Naive thymus-derived CD4-positive, alpha-beta T cell (primary cell): ENCODE results near the gene TIMELESS. TPM values are rescaled to one million over a fixed set of nuclear protein-coding genes. Genes with fewer than 3 reads are reported as not detected.
"Not testable (repeated sequence)": the region's sequence is repeated elsewhere in the genome, so short reads cannot be mapped to it uniquely, and the experiment has no call there.

Source experiments
- ATAC-seq: fragments of 150-1000 bp; cut with Tn5 transposase; 2 replicates; pipeline ENCODE4 v1.10.0; 2021; ENCODE audit warnings: mild to moderate bottlenecking, moderate library complexity
- CTCF ChIA-PET: fragments of 350-600 bp; sonication (Branson Sonifier 250); formaldehyde crosslinking; loops from one replicate; lab custom pipeline; 2021; ENCODE audit warnings: antibody characterized with exemption; lab: Charles Lee
- POLR2A ChIA-PET: fragments of 350-600 bp; sonication (Branson Sonifier 250); formaldehyde crosslinking; loops from one replicate; lab custom pipeline; 2021; ENCODE audit warnings: antibody characterized with exemption, inconsistent platforms; lab: Charles Lee
- DNase-seq, 9 donors: peaks; one replicate each; pipeline versions ENCODE4 v3.0.0 to v3.0.0-alpha.2; 2020 to 2022; ENCODE audit warnings: mixed read lengths in 1 of 9
- H3K27ac ChIP-seq: one replicate; pipeline ENCODE4 v1.7.0; 2013; ENCODE audit warnings: mild to moderate bottlenecking, low read depth, low read length, moderate library complexity
- H3K27me3 ChIP-seq, 2 donors: one replicate each; pipeline ENCODE4 v1.7.0; 2013; ENCODE audit warnings: low read length in 2 of 2, mild to moderate bottlenecking in 2 of 2, moderate library complexity in 2 of 2; ENCODE audit not compliant: control insufficient read depth in 2 of 2, insufficient read depth in 2 of 2
- H3K36me3 ChIP-seq, 3 experiments: 1 replicate in 2 of 3; 2 replicates in 1 of 3; pipeline ENCODE4 v1.7.0; 2013; ENCODE audit warnings: low read length in 3 of 3, mild to moderate bottlenecking in 3 of 3, moderate library complexity in 1 of 3; ENCODE audit not compliant: insufficient read depth in 3 of 3, control insufficient read depth in 2 of 3
- H3K4me1 ChIP-seq, 2 donors: one replicate each; pipeline ENCODE4 v1.7.0; 2013; ENCODE audit warnings: low read length in 2 of 2, mild to moderate bottlenecking in 2 of 2, moderate library complexity in 1 of 2; ENCODE audit not compliant: control insufficient read depth in 2 of 2, insufficient read depth in 2 of 2
- H3K4me3 ChIP-seq: 2 replicates; pipeline ENCODE4 v1.7.0; 2013; ENCODE audit warnings: mild to moderate bottlenecking, low read length
- H3K9me3 ChIP-seq, 3 experiments: 1 replicate in 2 of 3; 2 replicates in 1 of 3; pipeline ENCODE4 v1.7.0; 2013; ENCODE audit warnings: low read length in 3 of 3; ENCODE audit not compliant: control insufficient read depth in 2 of 3
- H3K27ac Mint-ChIP-seq, 9 donors: one replicate each; pipeline ENCODE4 v1.8.0; 2020 to 2022; ENCODE audit warnings: mixed read lengths in 9 of 9, mild to moderate bottlenecking in 8 of 9, moderate library complexity in 5 of 9, inconsistent platforms in 2 of 9
- H3K27me3 Mint-ChIP-seq, 5 donors: one replicate each; pipeline ENCODE4 v1.8.0; 2021 to 2022; ENCODE audit warnings: mixed read lengths in 5 of 5, mild to moderate bottlenecking in 1 of 5
- H3K36me3 Mint-ChIP-seq, 5 donors: one replicate each; pipeline ENCODE4 v1.8.0; 2020 to 2022; ENCODE audit warnings: mixed read lengths in 5 of 5, mild to moderate bottlenecking in 3 of 5, inconsistent platforms in 1 of 5
- H3K4me1 Mint-ChIP-seq, 7 donors: one replicate each; pipeline ENCODE4 v1.8.0; 2020 to 2022; ENCODE audit warnings: mixed read lengths in 7 of 7, mild to moderate bottlenecking in 3 of 7, inconsistent platforms in 1 of 7
- H3K4me3 Mint-ChIP-seq, 10 donors: one replicate each; pipeline ENCODE4 v1.8.0; 2020 to 2022; ENCODE audit warnings: mild to moderate bottlenecking in 10 of 10, mixed read lengths in 10 of 10, moderate library complexity in 6 of 10, inconsistent platforms in 2 of 10
- H3K9me3 Mint-ChIP-seq, 11 donors: one replicate each; pipeline ENCODE4 v1.8.0; 2020 to 2022; ENCODE audit warnings: mixed read lengths in 11 of 11, mild to moderate bottlenecking in 4 of 11, inconsistent platforms in 1 of 11, moderate library complexity in 1 of 11
- intact Hi-C, 2 donors: fragments of 100-400 bp; cut with micrococcal nuclease; formaldehyde crosslinking; loops; one replicate each; pipeline ENCODE4 v1.15.1; 2023
- polyA plus RNA-seq, 2 donors: library from polyadenylated mRNA; unstranded; fragments of 300-500 nt; fragmentation: Illumina TruSeq; gene quantifications; one replicate each; pipeline ENCODE4 v1.2.3, GENCODE V29; 2021
- total RNA-seq, 6 experiments: library from RNA in 5 of 6; stranded (reverse) in 5 of 6; gene quantifications; 1 replicate in 5 of 6; 2 replicates in 1 of 6; pipeline ENCODE4 v1.2.3 and lab custom pipeline; 2021 to 2026

The TIMELESS gene, protein sequence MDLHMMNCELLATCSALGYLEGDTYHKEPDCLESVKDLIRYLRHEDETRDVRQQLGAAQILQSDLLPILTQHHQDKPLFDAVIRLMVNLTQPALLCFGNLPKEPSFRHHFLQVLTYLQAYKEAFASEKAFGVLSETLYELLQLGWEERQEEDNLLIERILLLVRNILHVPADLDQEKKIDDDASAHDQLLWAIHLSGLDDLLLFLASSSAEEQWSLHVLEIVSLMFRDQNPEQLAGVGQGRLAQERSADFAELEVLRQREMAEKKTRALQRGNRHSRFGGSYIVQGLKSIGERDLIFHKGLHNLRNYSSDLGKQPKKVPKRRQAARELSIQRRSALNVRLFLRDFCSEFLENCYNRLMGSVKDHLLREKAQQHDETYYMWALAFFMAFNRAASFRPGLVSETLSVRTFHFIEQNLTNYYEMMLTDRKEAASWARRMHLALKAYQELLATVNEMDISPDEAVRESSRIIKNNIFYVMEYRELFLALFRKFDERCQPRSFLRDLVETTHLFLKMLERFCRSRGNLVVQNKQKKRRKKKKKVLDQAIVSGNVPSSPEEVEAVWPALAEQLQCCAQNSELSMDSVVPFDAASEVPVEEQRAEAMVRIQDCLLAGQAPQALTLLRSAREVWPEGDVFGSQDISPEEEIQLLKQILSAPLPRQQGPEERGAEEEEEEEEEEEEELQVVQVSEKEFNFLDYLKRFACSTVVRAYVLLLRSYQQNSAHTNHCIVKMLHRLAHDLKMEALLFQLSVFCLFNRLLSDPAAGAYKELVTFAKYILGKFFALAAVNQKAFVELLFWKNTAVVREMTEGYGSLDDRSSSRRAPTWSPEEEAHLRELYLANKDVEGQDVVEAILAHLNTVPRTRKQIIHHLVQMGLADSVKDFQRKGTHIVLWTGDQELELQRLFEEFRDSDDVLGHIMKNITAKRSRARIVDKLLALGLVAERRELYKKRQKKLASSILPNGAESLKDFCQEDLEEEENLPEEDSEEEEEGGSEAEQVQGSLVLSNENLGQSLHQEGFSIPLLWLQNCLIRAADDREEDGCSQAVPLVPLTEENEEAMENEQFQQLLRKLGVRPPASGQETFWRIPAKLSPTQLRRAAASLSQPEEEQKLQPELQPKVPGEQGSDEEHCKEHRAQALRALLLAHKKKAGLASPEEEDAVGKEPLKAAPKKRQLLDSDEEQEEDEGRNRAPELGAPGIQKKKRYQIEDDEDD
- 10 to 100 TPM in 1 of 5 experiments, 1 to 10 TPM in 4; 4.4 to 42.3 (median 5.4) TPM for total RNA-seq
- 1 to 10 TPM; 2.7 to 3.3 TPM for polyA plus RNA-seq
- 14.5 reads per million, percentile 43 among the genes with 10 or more reads in this experiment for total RNA-seq (lab: John Stamatoyannopoulos, UW)

DNA sequence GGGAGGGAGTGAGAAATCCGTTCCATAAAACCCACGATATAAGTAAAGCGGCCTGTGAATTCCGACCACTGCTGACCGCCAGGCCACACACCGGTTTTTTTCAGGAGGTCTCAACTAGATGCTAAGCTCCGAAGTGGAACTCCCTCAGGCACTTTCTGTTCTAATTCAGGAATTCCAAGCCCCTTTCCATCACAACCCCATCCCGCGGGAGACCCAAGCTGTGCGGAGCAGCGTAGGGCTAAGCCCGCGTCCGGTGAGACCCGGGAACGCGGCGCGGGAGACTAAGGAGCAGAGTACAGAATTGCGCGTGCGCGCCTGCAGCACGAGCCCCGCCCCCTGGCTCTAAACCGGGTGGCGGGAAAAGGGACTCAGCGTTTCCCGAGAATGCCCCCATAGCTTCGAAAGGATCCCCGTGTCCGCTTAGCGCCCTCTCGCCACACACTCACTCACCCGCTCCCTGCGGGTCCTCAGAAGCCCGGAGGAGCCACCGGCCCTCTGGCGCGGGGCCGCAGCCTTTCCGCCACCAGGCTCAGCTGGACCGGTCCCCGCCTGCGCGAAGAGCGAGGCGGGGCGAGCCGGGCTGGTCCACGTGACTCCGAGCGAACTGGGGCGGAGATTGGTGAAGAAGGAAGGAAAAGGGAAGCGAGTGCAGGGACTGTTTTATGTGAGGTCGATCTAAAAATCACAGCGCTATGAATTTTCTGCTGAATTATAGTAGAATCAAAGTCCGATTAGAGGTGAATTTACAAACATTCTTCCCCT, at the start of gene TIMELESS:
TSS of gene TIMELESS (minus strand) at position 567 of the 762 bp plus-strand sequence. CDS start 15,256 bp downstream, outside the sequence.
- ATAC-seq (peak; percentile 98), DNase-seq (peak; percentile 74 to 89 (median 85))
- Mint-ChIP-seq H3K4me1 (peaks cover 12 to 36% (median 24%) of the 10 kb centered on the region in 7 donors), H3K27me3 (no peaks in the 10 kb centered on the region), H3K4me3 (peak within 1 kb of the TSS; percentile 77 to 94 (median 92)), H3K9me3 (peaks cover 0 to 6% (median 3%) of the 10 kb centered on the region in 11 donors), H3K36me3 (peaks cover 0 to 11% (median 3%) of the 10 kb centered on the region in 5 donors), H3K27ac (peak within 1 kb of the TSS; percentile 86 to 98 (median 93))
- intact Hi-C loops: loop anchor here (1.0 to 5.0 kb wide), 12 partner anchors 15 to 322 kb away; partner anchors contain the start of genes CS (in 2 of the 2), SPRYD4 (in 2 of the 2), STAT2 (in 2 of the 2) and ANKRD52 (in 1 of the 2)
- peak within 1 kb of the TSS; percentile 74 for H3K27ac ChIP-seq
- no peaks in the 10 kb centered on the region for H3K9me3 ChIP-seq
- ChIA-PET POLR2A (interaction anchor here (0.6 to 3.8 kb wide), 18 partner anchors 15 to 859 kb away, joined by 3 to 20 read pairs (median 4); partner anchors contain the start of genes CNPY2, IL23A, PTGES3 and RPL41), CTCF (interaction anchor here (0.6 to 4.1 kb wide), 5 partner anchors 13 to 709 kb away, joined by 3 to 22 read pairs (median 4); partner anchors contain the start of genes COQ10A and STAT2)
- peak within 1 kb of the TSS; percentile 97 for H3K4me3 ChIP-seq
- peaks cover 0 to 7% of the 10 kb centered on the region in 2 donors for H3K4me1 ChIP-seq
- no peaks in the 10 kb centered on the region for H3K27me3 ChIP-seq
- no peaks in the 10 kb centered on the region for H3K36me3 ChIP-seq

DNA sequence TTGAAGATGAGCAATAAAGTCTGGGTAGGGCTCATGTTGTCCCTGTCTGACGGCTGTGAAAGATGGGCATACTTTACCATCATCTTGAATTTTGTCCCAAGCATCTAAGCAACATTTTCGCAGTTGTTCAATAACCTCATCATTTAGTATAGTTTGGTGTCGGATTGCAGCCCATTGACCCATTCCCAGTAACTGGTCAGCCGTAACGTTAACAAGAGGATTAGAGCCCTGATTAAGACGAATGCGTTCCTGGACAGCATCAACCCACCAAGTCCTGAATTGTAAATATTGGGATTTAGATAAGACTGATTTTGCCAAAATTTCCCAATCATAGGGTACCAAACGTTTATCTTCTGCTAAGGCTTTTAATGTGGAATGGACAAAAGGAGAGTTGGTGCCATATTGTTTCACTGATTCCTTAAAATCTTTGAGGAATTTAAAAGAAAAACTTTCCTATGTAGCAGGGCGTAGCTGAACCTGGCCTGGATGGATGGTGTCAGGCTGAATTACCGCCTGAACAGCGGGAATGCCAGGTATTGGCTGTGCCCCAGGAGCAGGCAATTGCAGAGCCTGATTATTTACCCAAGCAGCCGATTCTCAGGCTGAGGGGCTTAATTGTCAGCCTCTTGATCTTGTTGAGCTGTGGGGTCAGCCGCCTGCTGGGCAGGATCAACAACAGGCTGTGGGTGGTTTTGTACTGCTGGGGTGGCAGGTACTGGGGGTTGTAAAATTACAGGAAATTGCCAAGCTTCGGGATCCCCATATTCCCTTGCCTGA, 49.1 kb upstream of the TIMELESS start:
- intact Hi-C loops: loop anchor here in 1 of 2 donors (5.0 kb wide), 1 partner anchor 94 kb away; no protein-coding TSS in a partner anchor
- H3K27ac ChIP-seq, H3K36me3 Mint-ChIP-seq, CTCF ChIA-PET, POLR2A ChIA-PET, DNase-seq, H3K4me3 Mint-ChIP-seq, H3K4me1 Mint-ChIP-seq, H3K4me3 ChIP-seq, H3K36me3 ChIP-seq, H3K27me3 ChIP-seq, H3K9me3 ChIP-seq, H3K27ac Mint-ChIP-seq, ATAC-seq, H3K9me3 Mint-ChIP-seq, H3K4me1 ChIP-seq, H3K27me3 Mint-ChIP-seq: not testable (repeated sequence)

DNA sequence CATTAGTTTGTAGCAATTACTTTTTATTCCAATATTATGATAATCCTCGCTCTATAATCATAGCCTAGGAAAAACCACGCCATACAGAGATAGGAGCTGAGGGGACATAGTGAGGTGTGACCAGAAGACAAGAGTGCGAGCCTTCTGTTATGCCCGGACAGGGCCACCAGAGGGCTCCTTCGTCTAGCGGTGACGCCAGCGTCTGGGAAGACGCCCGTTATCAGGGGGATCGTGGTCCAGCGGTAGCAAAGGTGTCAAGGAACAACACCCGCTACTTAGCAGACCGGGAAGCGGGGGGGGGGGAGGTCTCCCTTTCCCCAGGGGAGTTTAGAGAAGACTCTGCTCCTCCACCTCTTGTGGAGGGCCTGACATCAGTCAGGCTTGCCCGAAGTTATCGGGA, 47.5 kb upstream of the TIMELESS start:
- H3K27me3 Mint-ChIP-seq, H3K4me1 ChIP-seq, POLR2A ChIA-PET, H3K4me1 Mint-ChIP-seq, H3K9me3 Mint-ChIP-seq, H3K27ac Mint-ChIP-seq, H3K4me3 ChIP-seq, H3K36me3 Mint-ChIP-seq, H3K27ac ChIP-seq, ATAC-seq, H3K9me3 ChIP-seq, H3K36me3 ChIP-seq, H3K27me3 ChIP-seq: not testable (repeated sequence)
- H3K4me3 Mint-ChIP-seq: peak overlapping the region in 8 of 10 donors; percentile 42 to 84 (median 60)
- DNase-seq: peak in 8 of 9 donors; percentile 35 to 65 (median 42)
- intact Hi-C loops: loop anchor here (1.0 to 5.0 kb wide), 3 partner anchors 96 to 303 kb away; no protein-coding TSS in a partner anchor
- CTCF ChIA-PET: interaction anchor here (1.2 kb wide), 1 partner anchor 20 kb away, joined by 4 read pairs; no protein-coding TSS in a partner anchor

DNA sequence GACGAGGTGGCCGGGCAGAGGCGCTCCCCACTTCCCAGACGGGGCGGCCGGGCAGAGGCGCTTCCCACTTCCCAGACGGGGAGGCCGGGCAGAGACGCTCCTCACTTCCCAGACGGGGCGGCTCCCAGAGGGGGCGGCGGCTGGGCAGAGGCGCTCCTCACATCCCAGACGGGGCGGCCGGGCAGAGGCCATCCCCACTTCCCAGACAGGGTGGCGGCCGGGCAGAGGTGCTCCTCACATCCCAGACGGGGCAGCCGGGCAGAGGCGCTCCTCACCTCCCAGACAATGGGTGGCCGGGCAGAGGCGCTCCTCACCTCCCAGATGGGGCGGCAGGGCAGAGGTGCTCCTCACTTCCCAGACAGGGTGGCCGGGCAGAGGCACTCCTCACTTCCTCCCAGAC, 45.3 kb upstream of the TIMELESS start:
- H3K4me1 ChIP-seq, POLR2A ChIA-PET, H3K36me3 Mint-ChIP-seq, H3K4me3 ChIP-seq, H3K9me3 ChIP-seq, H3K27me3 ChIP-seq, H3K4me1 Mint-ChIP-seq, H3K27ac Mint-ChIP-seq, H3K4me3 Mint-ChIP-seq, H3K9me3 Mint-ChIP-seq, H3K36me3 ChIP-seq, H3K27ac ChIP-seq, intact Hi-C loops, ATAC-seq, DNase-seq: not testable (repeated sequence)
- CTCF ChIA-PET: interaction anchor here (0.7 kb wide), 1 partner anchor 282 kb away, joined by 4 read pairs; no protein-coding TSS in a partner anchor
- H3K27me3 Mint-ChIP-seq: peaks cover 0 to 28% (median 18%) of the 10 kb centered on the region in 5 donors

DNA sequence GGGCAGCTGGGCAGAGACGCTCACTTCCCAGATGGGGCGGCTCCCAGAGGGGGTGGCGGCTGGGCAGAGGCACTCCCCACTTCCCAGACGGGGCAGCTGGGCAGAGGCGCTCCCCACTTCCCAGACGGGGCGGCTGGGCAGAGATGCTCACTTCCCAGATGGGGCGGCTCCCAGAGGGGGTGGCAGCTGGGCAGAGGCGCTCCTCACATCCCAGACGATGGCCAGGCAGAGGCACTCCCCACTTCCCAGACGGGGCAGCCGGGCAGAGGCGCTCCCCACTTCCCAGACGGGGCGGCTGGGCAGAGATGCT, 44.8 kb upstream of the TIMELESS start:
- intact Hi-C loops, ATAC-seq, H3K27me3 ChIP-seq, CTCF ChIA-PET, H3K27ac ChIP-seq, H3K4me3 Mint-ChIP-seq, H3K36me3 Mint-ChIP-seq, H3K36me3 ChIP-seq, H3K4me1 Mint-ChIP-seq, H3K9me3 ChIP-seq, H3K4me3 ChIP-seq, DNase-seq, H3K27ac Mint-ChIP-seq, H3K9me3 Mint-ChIP-seq, H3K4me1 ChIP-seq, POLR2A ChIA-PET: not testable (repeated sequence)
- H3K27me3 Mint-ChIP-seq: peaks cover 0 to 32% (median 18%) of the 10 kb centered on the region in 5 donors
